Small intestine (tissue), 7 donors: ENCODE results near the gene OR4D1. TPM values are rescaled to one million over a fixed set of nuclear protein-coding genes. Genes with fewer than 3 reads are reported as not detected.

Experiments used
- DNase-seq, 2 donors: peaks; one replicate each; pipeline versions ENCODE4 v3.0.0 to v3.0.0-alpha.2; 2013
- FAIRE-seq: peaks from 2 replicates; lab custom pipeline; 2012; peaks lifted over from hg19 to GRCh38; lab: Jason Lieb, UNC
- H3K27ac ChIP-seq, 3 donors: one replicate each; pipeline ENCODE4 v1.5.1; 2013; ENCODE audit warnings: low read length in 2 of 3, mild to moderate bottlenecking in 2 of 3, control low read depth in 1 of 3, inconsistent platforms in 1 of 3, low read depth in 1 of 3, moderate library complexity in 1 of 3
- H3K27me3 ChIP-seq, 3 donors: one replicate each; pipeline ENCODE4 v1.6.1; 2013; ENCODE audit warnings: low read length in 3 of 3, inconsistent platforms in 1 of 3; ENCODE audit not compliant: control insufficient read depth in 3 of 3, insufficient read depth in 3 of 3
- H3K36me3 ChIP-seq, 3 donors: one replicate each; pipeline ENCODE4 v1.6.1; 2013; ENCODE audit warnings: low read length in 3 of 3, inconsistent platforms in 1 of 3, low read depth in 1 of 3, mild to moderate bottlenecking in 1 of 3, moderate library complexity in 1 of 3; ENCODE audit not compliant: control insufficient read depth in 3 of 3, insufficient read depth in 2 of 3
- H3K4me1 ChIP-seq, 3 donors: one replicate each; pipeline ENCODE4 v1.6.1; 2013; ENCODE audit warnings: low read length in 2 of 3, inconsistent platforms in 1 of 3, low read depth in 1 of 3, mild to moderate bottlenecking in 1 of 3, moderate library complexity in 1 of 3; ENCODE audit not compliant: control insufficient read depth in 3 of 3, insufficient read depth in 2 of 3
- H3K4me3 ChIP-seq, 3 donors: one replicate each; pipeline ENCODE4 v1.5.1; 2013; ENCODE audit warnings: low read length in 3 of 3, control low read depth in 1 of 3, inconsistent platforms in 1 of 3, low read depth in 1 of 3, mild to moderate bottlenecking in 1 of 3, moderate library complexity in 1 of 3
- H3K9me3 ChIP-seq, 2 donors: one replicate each; pipeline ENCODE4 v1.6.1; 2013; ENCODE audit warnings: low read depth in 1 of 2, low read length in 1 of 2; ENCODE audit not compliant: control insufficient read depth in 2 of 2, insufficient read depth in 1 of 2
- WGBS, 3 donors: extraction: QIAGEN DNeasy Blood & Tissue Kit; methylation state at CpG; one replicate each; pipeline ENCODE4 v1.1.7; 2013; 5-methylcytosine and 5-hydroxymethylcytosine counted together
- polyA plus RNA-seq, 4 donors: library from polyadenylated mRNA; stranded (reverse) in 3 of 4; unstranded in 1 of 4; fragments of 200-250 nt in 3 of 4; fragments of 120-200 nt in 1 of 4; gene quantifications; one replicate each; pipeline versions ENCODE4 v1.2.1 to v1.2.3, GENCODE V29; 2013
- donor health status: healthy with polysubstance abuse.
- donor health status: control.
- donor health status: control.
- donor health status: Bipolar disorder and iron deficiency.
- donor health status: healthy.

The OR4D1 gene
- polyA plus RNA-seq, 4 donors, result 0.03 TPM; not detected in 3

DNA sequence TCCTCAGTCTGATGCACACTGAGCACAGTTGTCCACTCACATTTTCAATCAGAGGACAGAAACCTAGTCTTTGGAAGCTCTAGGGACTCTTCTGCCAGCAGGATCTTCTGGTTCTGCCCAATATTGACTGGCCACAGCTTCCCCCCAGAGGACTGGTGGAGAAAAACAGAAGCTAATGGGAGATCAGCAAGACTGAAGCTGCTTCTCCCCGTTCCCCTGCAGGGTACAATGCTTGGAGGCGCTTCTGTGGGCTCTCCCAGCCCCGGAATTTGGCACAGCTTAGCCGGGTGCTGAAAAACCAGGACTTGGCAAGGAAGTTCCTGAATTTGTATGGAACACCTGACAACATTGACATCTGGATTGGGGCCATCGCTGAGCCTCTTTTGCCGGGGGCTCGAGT, 54.7 kb downstream of the OR4D1 start:
- Histone ChIP-seq H3K27me3 (peaks cover 0 to 12% (median 0%) of the 10 kb centered on the region in 3 donors), H3K4me3 (no peak overlapping the region), H3K9me3 (no peaks in the 10 kb centered on the region), H3K27ac (no peak overlapping the region), H3K4me1 (no peaks in the 10 kb centered on the region), H3K36me3 (peaks cover 0 to 31% (median 4%) of the 10 kb centered on the region in 3 donors)
- DNase-seq, result no peak
- no peak for FAIRE-seq
- 82 to 90% (median 87%) methylated on average over 7 of the region's 7 CpGs for WGBS, 3 donors

DNA sequence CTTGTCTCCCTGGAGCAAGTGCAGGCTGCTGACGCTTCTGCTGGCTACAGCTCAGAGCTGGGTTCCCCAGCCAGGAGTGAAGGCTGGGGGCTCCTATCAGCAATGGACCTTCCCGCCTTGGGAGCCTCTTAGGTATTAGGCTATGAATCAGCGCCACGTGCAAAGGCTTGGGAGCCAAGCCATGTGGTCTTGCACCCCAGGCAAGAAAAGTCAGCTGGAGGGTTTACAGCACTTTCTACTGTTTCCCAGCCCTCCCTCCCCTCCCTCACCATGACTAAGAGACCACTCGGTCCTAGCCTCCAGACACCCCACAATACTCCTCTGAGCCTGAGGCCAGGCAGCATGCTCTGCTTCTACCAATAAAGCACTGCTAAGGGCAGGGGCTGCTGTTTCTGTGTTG, 56.6 kb downstream of the OR4D1 start:
- peaks cover 2 to 37% (median 7%) of the 10 kb centered on the region in 3 donors for H3K36me3 ChIP-seq

DNA sequence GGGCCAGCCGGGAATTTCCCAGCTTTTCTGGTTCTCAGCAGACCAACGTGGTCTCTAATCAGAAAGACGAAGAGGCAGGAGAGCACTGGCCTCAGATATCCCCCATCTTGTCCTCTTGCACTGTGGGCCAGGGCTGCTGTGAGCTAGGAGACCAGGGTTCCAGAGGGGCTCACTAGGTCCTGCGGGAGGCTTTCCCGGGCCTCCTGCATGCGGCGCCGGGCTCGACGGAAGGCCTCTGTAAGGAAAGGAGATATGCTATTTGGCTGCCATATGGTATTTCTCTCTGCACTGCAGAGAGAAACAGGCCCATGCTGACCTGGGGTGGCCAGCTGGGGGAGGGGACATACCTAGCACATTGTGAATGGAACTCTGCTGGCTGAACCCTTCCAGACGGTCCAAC, 57.8 kb downstream of the OR4D1 start:
- Histone ChIP-seq H3K4me1 (peaks cover 0 to 5% (median 0%) of the 10 kb centered on the region in 3 donors), H3K36me3 (peaks cover 2 to 44% (median 10%) of the 10 kb centered on the region in 3 donors), H3K27ac (no peak overlapping the region), H3K27me3 (no peaks in the 10 kb centered on the region), H3K9me3 (no peaks in the 10 kb centered on the region), H3K4me3 (no peak overlapping the region)
- FAIRE-seq (no peak), DNase-seq (no peak)
- WGBS, 3 donors, result 93 to 96% (median 94%) methylated on average over 11 of the region's 11 CpGs

More for the DNA sequence above, 56.6 kb downstream of the OR4D1 start:
- Histone ChIP-seq H3K9me3 (no peaks in the 10 kb centered on the region), H3K4me3 (no peak overlapping the region), H3K27ac (no peak overlapping the region), H3K27me3 (peaks cover 0 to 4% (median 0%) of the 10 kb centered on the region in 3 donors), H3K4me1 (peaks cover 0 to 5% (median 0%) of the 10 kb centered on the region in 3 donors)
- FAIRE-seq, result no peak
- WGBS, 3 donors, result 88 to 92% (median 88%) methylated on average over 5 of the region's 5 CpGs
- DNase-seq, result no peak

DNA sequence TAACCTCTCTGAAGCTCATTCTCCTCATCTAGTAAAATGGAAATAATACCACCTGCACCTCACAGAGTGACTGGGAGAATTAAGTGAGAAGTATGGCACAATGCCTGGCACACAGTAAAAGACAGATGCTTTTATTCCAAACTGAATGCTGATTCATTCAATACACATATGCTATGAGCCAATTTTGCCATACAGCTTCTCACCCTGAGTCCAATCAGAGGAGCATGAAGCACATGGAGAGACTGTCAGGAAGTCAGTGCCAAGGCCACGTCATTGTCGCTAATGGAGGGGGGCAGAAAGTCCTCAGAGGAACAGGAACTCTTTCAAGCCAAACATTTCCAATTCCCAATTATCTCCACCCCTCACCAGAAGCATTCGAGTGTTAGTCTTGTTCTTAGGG, 59.3 kb downstream of the OR4D1 start:
- Histone ChIP-seq H3K27me3 (no peaks in the 10 kb centered on the region), H3K36me3 (peaks cover 2 to 53% (median 13%) of the 10 kb centered on the region in 3 donors), H3K4me3 (no peak overlapping the region), H3K9me3 (no peaks in the 10 kb centered on the region), H3K4me1 (peaks cover 0 to 5% (median 0%) of the 10 kb centered on the region in 3 donors), H3K27ac (no peak overlapping the region)
- no peak for DNase-seq
- WGBS, 3 donors, result 87 to 95% (median 88%) methylated on average over 3 of the region's 3 CpGs
- no peak for FAIRE-seq

DNA sequence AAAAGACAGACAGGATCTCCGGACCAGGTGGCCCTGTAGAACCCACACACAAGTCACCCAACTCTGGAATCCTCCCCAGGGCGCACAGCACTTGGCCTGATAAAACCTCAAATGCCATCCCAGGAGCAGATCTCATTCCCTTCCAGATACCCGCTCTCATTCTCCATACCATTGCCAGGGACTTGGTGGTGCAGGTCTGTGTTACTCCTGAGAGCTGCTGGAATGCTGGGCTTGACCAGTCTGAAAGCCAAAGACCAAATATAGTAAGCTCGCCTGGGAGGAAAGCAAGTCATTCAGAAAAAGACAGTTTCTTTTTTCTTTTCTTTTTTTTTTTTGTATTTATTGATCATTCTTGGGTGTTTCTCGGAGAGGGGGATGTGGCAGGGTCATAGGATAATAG, 60.2 kb downstream of the OR4D1 start:
- peaks cover 2 to 60% (median 13%) of the 10 kb centered on the region in 3 donors for H3K36me3 ChIP-seq
- no peak overlapping the region for H3K4me3 ChIP-seq
- no peaks in the 10 kb centered on the region for H3K9me3 ChIP-seq
- no peaks in the 10 kb centered on the region for H3K27me3 ChIP-seq
- DNase-seq, result no peak
- 90 to 97% (median 96%) methylated on average over 4 to 5 of the region's 5 CpGs for WGBS, 3 donors
- no peak for FAIRE-seq
- H3K27ac ChIP-seq, result peak overlapping the region in 1 of 3 donors; percentile 25
- H3K4me1 ChIP-seq, result peaks cover 0 to 5% (median 0%) of the 10 kb centered on the region in 3 donors

Other genes with a start within 250 kb of the OR4D1 start
- gene CUEDC1, start 193.0 kb upstream of the OR4D1 start, polyA plus RNA-seq, result 10 to 100 TPM in 1 of 4 donors, 1 to 10 TPM in 3; 1.6 to 14.9 (median 6.1) TPM
- 10 to 100 TPM; 11.4 to 42.8 (median 18.7) TPM for gene VEZF1, start 160.1 kb upstream of the OR4D1 start, polyA plus RNA-seq
- 100 to 1,000 TPM in 2 of 4 donors, 10 to 100 TPM in 2; 62.7 to 193 (median 106) TPM for gene SRSF1, start 141.1 kb upstream of the OR4D1 start, polyA plus RNA-seq
- 10 to 100 TPM; 18.9 to 41.9 (median 32.7) TPM for gene DYNLL2, start 65.0 kb upstream of the OR4D1 start, polyA plus RNA-seq
- not detected for gene OR4D2, start 18.6 kb downstream of the OR4D1 start, polyA plus RNA-seq
- gene EPX, start 44.3 kb downstream of the OR4D1 start, polyA plus RNA-seq, result under 1 TPM in 1 of 4 donors, not detected in 3; 0.24 TPM
- 10 to 100 TPM in 2 of 4 donors, 1 to 10 TPM in 2; 2.7 to 26.6 (median 9.2) TPM for gene MKS1, start 70.9 kb downstream of the OR4D1 start, polyA plus RNA-seq
- under 1 TPM in 2 of 4 donors, not detected in 2; 0.44 to 0.55 TPM for gene LPO, start 90.2 kb downstream of the OR4D1 start, polyA plus RNA-seq
- 1 to 10 TPM in 1 of 4 donors, under 1 TPM in 1, not detected in 2; 0.12 to 1.1 TPM for gene MPO, start 132.6 kb downstream of the OR4D1 start, polyA plus RNA-seq
- gene TSPOAP1, start 180.4 kb downstream of the OR4D1 start, polyA plus RNA-seq, result 10 to 100 TPM in 1 of 4 donors, 1 to 10 TPM in 2, under 1 TPM in 1; 0.89 to 10.9 (median 2.6) TPM
- 100 to 1,000 TPM in 1 of 4 donors, 10 to 100 TPM in 3; 70.3 to 102 (median 79.7) TPM for gene SUPT4H1, start 203.8 kb downstream of the OR4D1 start, polyA plus RNA-seq